ENCODE data around the gene SLC15A1. TPM values are rescaled to one million over a fixed set of nuclear protein-coding genes. Genes with fewer than 3 reads are reported as not detected.

SLC15A1 gene
- polyA plus RNA-seq, 1 donor (not counting 4 experiments of a cell fraction or from before 2014, with no cell fraction given): 0.10 TPM

DNA sequence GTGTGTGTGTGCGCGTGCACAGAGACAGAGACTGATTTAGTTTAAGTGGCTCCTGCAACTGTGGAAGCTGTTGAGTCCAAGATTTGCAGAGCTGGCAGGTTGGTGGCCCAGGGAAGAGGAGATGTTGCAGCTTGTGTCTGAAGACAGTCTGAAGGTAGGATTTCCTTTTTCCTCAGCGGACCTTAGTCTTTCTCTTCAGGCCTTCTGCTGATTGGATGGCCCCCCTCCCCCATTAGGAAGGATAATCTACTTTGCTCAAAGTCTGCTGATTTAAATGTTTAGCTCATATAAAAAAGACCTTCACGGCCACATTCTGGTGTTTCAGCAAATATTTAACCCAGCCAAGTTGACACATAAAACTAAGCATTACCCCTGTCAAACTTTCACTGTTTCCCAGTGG, 84.3 kb downstream of the SLC15A1 start:
- DNase-seq (ENCODE audit: low read depth, low spot score) (no peak), FAIRE-seq (no peak)
- no peaks in the 10 kb centered on the region for H3K79me2 ChIP-seq (ENCODE audit: control insufficient read depth, insufficient read depth, low read length)
- H2AFZ ChIP-seq (ENCODE audit: control insufficient read depth, low read length): no peak overlapping the region
- H4K20me1 ChIP-seq (ENCODE audit: control insufficient read depth, extremely low read depth, insufficient read depth, low read length): no peaks in the 10 kb centered on the region
- no peaks in the 10 kb centered on the region for H3K9me3 ChIP-seq (ENCODE audit: control insufficient read depth, low read depth, low read length)
- peaks cover 2% of the 10 kb centered on the region for H3K27me3 ChIP-seq (ENCODE audit: control insufficient read depth, extremely low read depth, insufficient read depth, low read length)
- no peak overlapping the region for H3K27ac ChIP-seq (ENCODE audit: control insufficient read depth, insufficient read depth, low read length)
- dilution Hi-C loops (cut with MboI; ENCODE audit: extremely low pct_ligation_motif_present, low sequenced_read_pairs): no loop called here
- no peaks in the 10 kb centered on the region for H3K9me1 ChIP-seq (ENCODE audit: control insufficient read depth, extremely low read depth, insufficient read depth, low read length)
- H3K4me3 ChIP-seq (ENCODE audit: control insufficient read depth in 2 of 3, extremely low read depth in 1 of 3, insufficient read depth in 2 of 3, low read depth in 1 of 3, low read length in 3 of 3): no peak overlapping the region
- no peak for TF ChIP-seq CTCF (optimal IDR thresholded peaks at IDR 0.05 in 1 of 3, IDR thresholded peaks at IDR 0.05 in 1 of 3, conservative IDR thresholded peaks at IDR 0.05 in 1 of 3; ENCODE audit: extremely low read depth in 1 of 3, insufficient read depth in 2 of 3, low read length in 3 of 3)
- TF ChIP-seq EZH2 (IDR thresholded peaks at IDR 0.05; ENCODE audit: low read length): no peak
- H3K9ac ChIP-seq (ENCODE audit: control insufficient read depth, extremely low read depth, insufficient read depth, low read length): no peak overlapping the region
- H3K36me3 ChIP-seq (ENCODE audit: control insufficient read depth in 2 of 2, extremely low read depth in 1 of 2, insufficient read depth in 2 of 2, low read length in 2 of 2): no peaks in the 10 kb centered on the region
- peaks cover 4% of the 10 kb centered on the region for H3K4me1 ChIP-seq (ENCODE audit: control insufficient read depth, extremely low read depth, insufficient read depth, low read length)
- H3K4me2 ChIP-seq (ENCODE audit: control insufficient read depth, extremely low read depth, insufficient read depth, low read depth, low read length): no peak overlapping the region

DNA sequence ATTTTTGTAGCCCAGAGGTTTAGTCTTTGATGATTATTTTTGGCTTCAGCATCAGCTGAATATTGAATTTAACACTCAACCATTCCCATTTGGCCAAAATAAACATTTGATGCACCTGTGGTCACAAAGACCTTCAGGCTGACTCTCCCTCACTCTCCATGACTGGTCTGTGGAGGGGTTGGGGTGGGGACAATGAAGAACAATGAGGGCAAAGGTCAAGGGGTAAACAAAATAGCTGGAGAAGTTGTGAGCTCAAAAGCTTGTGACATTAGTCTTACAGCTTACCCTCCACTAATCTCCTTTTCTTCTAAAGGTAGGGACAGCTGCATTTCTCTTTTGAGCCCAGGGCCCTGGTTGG, 86.9 kb downstream of the SLC15A1 start:
- H4K20me1 ChIP-seq (ENCODE audit: control insufficient read depth, extremely low read depth, insufficient read depth, low read length): no peaks in the 10 kb centered on the region
- H3K4me2 ChIP-seq (ENCODE audit: control insufficient read depth, extremely low read depth, insufficient read depth, low read depth, low read length): no peak overlapping the region
- no peaks in the 10 kb centered on the region for H3K9me1 ChIP-seq (ENCODE audit: control insufficient read depth, extremely low read depth, insufficient read depth, low read length)
- H3K27ac ChIP-seq (ENCODE audit: control insufficient read depth, insufficient read depth, low read length): no peak overlapping the region
- no peak for TF ChIP-seq CTCF (optimal IDR thresholded peaks at IDR 0.05 in 1 of 3, IDR thresholded peaks at IDR 0.05 in 1 of 3, conservative IDR thresholded peaks at IDR 0.05 in 1 of 3; ENCODE audit: extremely low read depth in 1 of 3, insufficient read depth in 2 of 3, low read length in 3 of 3)
- TF ChIP-seq EZH2 (IDR thresholded peaks at IDR 0.05; ENCODE audit: low read length): no peak
- no peak for FAIRE-seq
- H3K9me3 ChIP-seq (ENCODE audit: control insufficient read depth, low read depth, low read length): no peaks in the 10 kb centered on the region
- H3K27me3 ChIP-seq (ENCODE audit: control insufficient read depth, extremely low read depth, insufficient read depth, low read length): peaks cover 5% of the 10 kb centered on the region
- no peaks in the 10 kb centered on the region for H3K4me1 ChIP-seq (ENCODE audit: control insufficient read depth, extremely low read depth, insufficient read depth, low read length)
- no peak overlapping the region for H3K9ac ChIP-seq (ENCODE audit: control insufficient read depth, extremely low read depth, insufficient read depth, low read length)
- H3K36me3 ChIP-seq (ENCODE audit: control insufficient read depth in 2 of 2, extremely low read depth in 1 of 2, insufficient read depth in 2 of 2, low read length in 2 of 2): no peaks in the 10 kb centered on the region
- H3K79me2 ChIP-seq (ENCODE audit: control insufficient read depth, insufficient read depth, low read length): no peaks in the 10 kb centered on the region
- dilution Hi-C loops (cut with MboI; ENCODE audit: extremely low pct_ligation_motif_present, low sequenced_read_pairs): no loop called here
- H2AFZ ChIP-seq (ENCODE audit: control insufficient read depth, low read length): no peak overlapping the region
- no peak overlapping the region for H3K4me3 ChIP-seq (ENCODE audit: control insufficient read depth in 2 of 3, extremely low read depth in 1 of 3, insufficient read depth in 2 of 3, low read depth in 1 of 3, low read length in 3 of 3)
- DNase-seq (ENCODE audit: low read depth, low spot score): no peak

Data from keratinocyte (primary cell).